Keratinocyte (primary cell): ENCODE measurements around the gene ZCWPW1.

ENCODE experiments used
- CTCF ChIP-seq, 3 experiments: IDR thresholded peaks in 1 of 3; conservative IDR thresholded peaks in 1 of 3; optimal IDR thresholded peaks in 1 of 3; 2 replicates in 2 of 3; 3 replicates in 1 of 3; pipeline versions ENCODE3 to v1.5.1; 2011; ENCODE audit warnings: low read length in 3 of 3, mild to moderate bottlenecking in 3 of 3, moderate library complexity in 2 of 3, control low read depth in 1 of 3, inconsistent platforms in 1 of 3; ENCODE audit not compliant: insufficient read depth in 2 of 3; ENCODE audit errors: extremely low read depth in 1 of 3
- EZH2 ChIP-seq: IDR thresholded peaks from one replicate; pipeline ENCODE4 v1.6.1; 2012; ENCODE audit warnings: inconsistent platforms, mild to moderate bottlenecking, low read length, moderate library complexity

GRCh38 chr7:100472121-100472851 lies 43.8 kb upstream of the ZCWPW1 start:
- no peak for TF ChIP-seq CTCF (optimal IDR thresholded peaks at IDR 0.05 in 1 of 3, IDR thresholded peaks at IDR 0.05 in 1 of 3, conservative IDR thresholded peaks at IDR 0.05 in 1 of 3; ENCODE audit: extremely low read depth in 1 of 3, insufficient read depth in 2 of 3, low read length in 3 of 3)
- no peak for TF ChIP-seq EZH2
